ENCODE data around the gene NHERF1. TPM values are rescaled to one million over a fixed set of nuclear protein-coding genes. Genes with fewer than 3 reads are reported as not detected.

Gene NHERF1
- total RNA-seq, 1 experiment from 2014 or later: 90.8 TPM

GRCh38 chr17:74771319-74771914 is 23.0 kb downstream of the NHERF1 start:
- no TSS peak for BruUV-seq (replicated peaks)
- in situ Hi-C loops (cut with HindIII; ENCODE audit: low pct_unique_long_range_greater_than_20kb, low sequenced_read_pairs): no loop called here
- CTCF ChIA-PET: interaction anchor here (0.5 to 2.2 kb wide), 9 partner anchors 15 to 114 kb away, joined by 3 to 16 read pairs (median 5); no protein-coding TSS in a partner anchor
- no peaks in the 10 kb centered on the region for H3K9me3 ChIP-seq (ENCODE audit: control insufficient read depth, insufficient read depth, low read depth, low read length)
- ATAC-seq (no peak), DNase-seq (ENCODE audit: low read depth, low spot score) (no peak)
- TF ChIP-seq POLR2AphosphoS5 (IDR thresholded peaks at IDR 0.05; ENCODE audit: low read depth, low read length): no peak
- TF ChIP-seq TCF7L2 (IDR thresholded peaks at IDR 0.05; ENCODE audit: low read depth, low read length): no peak
- no peak for TF ChIP-seq CTCF (IDR thresholded peaks at IDR 0.05)
- no peak for TF ChIP-seq REST (IDR thresholded peaks at IDR 0.05; ENCODE audit: insufficient read depth in 1 of 2, low read depth in 2 of 2, low read length in 1 of 2)
- no peak for TF ChIP-seq SIN3A (IDR thresholded peaks at IDR 0.05; ENCODE audit: borderline replicate concordance, insufficient read depth, low read depth, low read length)
- H3K4me3 ChIP-seq (ENCODE audit: low read depth in 2 of 2, low read length in 2 of 2): no peak overlapping the region
- intact Hi-C loops (cut with micrococcal nuclease; ENCODE audit: unreplicated experiment): no loop called here
- no peak overlapping the region for H3K27ac ChIP-seq (ENCODE audit: low read length)
- POLR2A ChIA-PET: interaction anchor here (1.2 kb wide), 1 partner anchor 102 kb away, joined by 4 read pairs; the partner anchor contains the start of gene FDXR
- H3K4me1 ChIP-seq (ENCODE audit: control insufficient read depth, insufficient read depth, low read length): peaks cover 43% of the 10 kb centered on the region
- H3K36me3 ChIP-seq (ENCODE audit: control insufficient read depth, insufficient read depth, low read length): peaks cover 9% of the 10 kb centered on the region; the same call in 1 of the 2 replicates
- H3K27me3 ChIP-seq (ENCODE audit: control insufficient read depth, insufficient read depth, low read length): no peaks in the 10 kb centered on the region

GRCh38 chr17:74772053-74772452 is 23.6 kb downstream of the NHERF1 start:
- Histone ChIP-seq H3K4me3 (ENCODE audit: low read depth in 2 of 2, low read length in 2 of 2) (no peak overlapping the region), H3K4me1 (ENCODE audit: control insufficient read depth, insufficient read depth, low read length) (peaks cover 44% of the 10 kb centered on the region), H3K36me3 (ENCODE audit: control insufficient read depth, insufficient read depth, low read length) (peaks cover 9% of the 10 kb centered on the region; the same call in 1 of the 2 replicates), H3K27me3 (ENCODE audit: control insufficient read depth, insufficient read depth, low read length) (no peaks in the 10 kb centered on the region), H3K9me3 (ENCODE audit: control insufficient read depth, insufficient read depth, low read depth, low read length) (no peaks in the 10 kb centered on the region), H3K27ac (ENCODE audit: low read length) (no peak overlapping the region)
- TF ChIP-seq TCF7L2 (IDR thresholded peaks at IDR 0.05; ENCODE audit: low read depth, low read length): no peak
- TF ChIP-seq REST (IDR thresholded peaks at IDR 0.05; ENCODE audit: insufficient read depth in 1 of 2, low read depth in 2 of 2, low read length in 1 of 2): no peak
- TF ChIP-seq CTCF (IDR thresholded peaks at IDR 0.05): no peak
- no peak for TF ChIP-seq SIN3A (IDR thresholded peaks at IDR 0.05; ENCODE audit: borderline replicate concordance, insufficient read depth, low read depth, low read length)
- TF ChIP-seq POLR2AphosphoS5 (IDR thresholded peaks at IDR 0.05; ENCODE audit: low read depth, low read length): no peak
- DNase-seq (ENCODE audit: low read depth, low spot score) (no peak), ATAC-seq (no peak)
- BruUV-seq (replicated peaks): no TSS peak
- ChIA-PET CTCF (interaction anchor here (2.2 kb wide), 1 partner anchor 27 kb away, joined by 16 read pairs; no protein-coding TSS in a partner anchor), POLR2A (no interaction called here)
- in situ Hi-C loops (cut with HindIII; ENCODE audit: low pct_unique_long_range_greater_than_20kb, low sequenced_read_pairs): no loop called here
- intact Hi-C loops (cut with micrococcal nuclease; ENCODE audit: unreplicated experiment): no loop called here
